GM18526 (cell line): Measurements from ENCODE around the gene PSMB9.

Experiments
- POLR2A ChIP-seq: IDR thresholded peaks from 3 replicates; pipeline ENCODE4 v1.6.1; 2011; ENCODE audit not compliant: insufficient read length; ENCODE audit errors: extremely low read depth

PSMB9 gene

DNA sequence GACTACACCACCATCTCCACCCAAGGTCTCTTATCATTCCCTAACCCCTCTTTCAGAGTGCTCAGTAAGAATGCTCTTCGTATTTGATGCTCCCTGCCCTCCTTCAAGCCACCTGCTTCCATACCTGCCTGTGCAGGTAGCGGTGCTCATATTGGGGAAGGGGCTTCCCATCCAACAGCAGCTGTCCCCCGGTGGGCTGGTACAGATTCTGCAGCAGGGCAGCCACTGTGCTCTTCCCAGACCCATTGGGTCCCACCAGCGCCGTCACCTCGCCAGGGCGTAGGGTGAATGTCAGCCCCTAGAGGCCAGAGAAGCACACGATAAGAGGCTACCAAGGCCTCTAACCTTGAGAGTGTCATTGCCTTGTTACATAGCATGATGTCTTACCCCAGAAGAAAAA is 6.2 kb upstream of the PSMB9 start:
- TF ChIP-seq POLR2A = no peak

DNA sequence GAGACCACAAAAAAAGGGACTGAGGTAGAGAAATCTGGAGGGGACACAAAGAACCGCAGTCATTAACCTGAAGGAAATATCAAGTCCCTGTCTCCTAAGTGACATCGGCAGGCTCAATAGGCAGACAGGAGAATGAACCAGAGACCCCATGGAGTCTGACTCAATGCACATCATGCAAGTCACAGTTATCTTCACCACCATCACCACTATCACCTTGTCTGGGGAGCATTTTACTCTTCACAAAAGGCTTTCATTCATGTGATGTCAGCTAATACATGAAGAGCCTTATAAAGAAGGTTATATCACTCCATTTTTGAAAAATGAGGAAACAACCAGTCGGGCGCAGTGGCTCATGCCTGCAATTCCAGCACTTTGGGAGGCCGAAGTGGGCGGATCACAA is 4.9 kb upstream of the PSMB9 start:
- TF ChIP-seq POLR2A = no peak

DNA sequence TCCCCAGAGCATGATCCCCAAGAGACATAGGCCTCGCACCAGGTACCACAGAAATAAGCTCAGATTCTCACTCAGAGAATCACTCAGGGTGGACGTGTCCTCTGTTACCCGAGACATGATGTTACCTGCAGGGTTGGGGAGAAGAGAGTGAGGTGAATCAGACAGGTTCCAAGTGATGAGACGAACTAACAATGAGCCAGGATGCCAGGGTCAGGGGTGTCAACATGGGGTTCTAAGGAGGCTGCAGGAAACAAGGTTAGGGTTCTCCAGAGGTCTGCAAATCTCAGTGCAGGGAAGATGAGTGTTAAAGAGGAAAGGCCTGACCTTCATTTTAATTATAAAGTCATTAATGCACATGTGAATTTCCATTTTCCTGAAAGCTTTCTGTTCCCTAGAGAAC is 3.0 kb upstream of the PSMB9 start:
- no peak for TF ChIP-seq POLR2A

DNA sequence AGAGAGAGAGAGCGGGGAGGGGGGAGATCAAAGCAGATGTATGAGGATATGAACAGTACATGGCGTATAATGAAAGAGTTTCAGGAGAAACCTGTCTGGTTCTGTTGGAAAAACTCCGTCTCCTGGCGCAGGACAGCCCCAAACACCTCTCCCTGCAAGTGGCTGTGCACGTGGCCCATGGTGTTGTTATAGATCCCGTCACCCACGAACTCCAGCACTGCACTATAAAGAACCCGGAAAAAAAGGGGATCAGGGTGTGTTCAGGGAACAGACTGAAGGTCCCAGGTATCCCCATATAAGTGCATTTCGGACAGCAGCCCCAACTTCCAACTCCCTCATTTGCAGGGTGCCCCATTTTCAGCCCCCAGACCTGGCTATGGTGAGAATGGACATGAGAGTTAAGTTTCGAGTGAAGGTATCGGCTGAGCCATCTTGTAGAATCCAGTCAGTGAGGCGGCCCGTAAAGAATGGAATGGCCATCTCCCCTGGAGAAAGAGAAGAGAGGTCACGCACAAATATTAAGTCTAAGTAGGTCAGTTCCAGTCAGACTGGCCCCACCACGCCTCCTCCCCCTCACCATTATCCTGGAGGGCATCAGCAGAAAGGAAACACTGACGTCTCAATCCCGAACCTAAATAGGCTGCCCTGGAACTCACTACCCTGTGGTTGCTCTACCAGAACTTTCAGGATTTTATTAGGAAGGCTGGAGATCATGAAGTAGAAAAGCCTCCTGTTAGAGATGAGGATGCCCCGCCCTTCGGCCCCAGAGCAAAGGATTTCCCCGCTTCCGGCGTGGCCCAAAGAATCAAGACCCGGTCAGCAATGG is 1.8 kb upstream of the PSMB9 start:
- TF ChIP-seq POLR2A = no peak

DNA sequence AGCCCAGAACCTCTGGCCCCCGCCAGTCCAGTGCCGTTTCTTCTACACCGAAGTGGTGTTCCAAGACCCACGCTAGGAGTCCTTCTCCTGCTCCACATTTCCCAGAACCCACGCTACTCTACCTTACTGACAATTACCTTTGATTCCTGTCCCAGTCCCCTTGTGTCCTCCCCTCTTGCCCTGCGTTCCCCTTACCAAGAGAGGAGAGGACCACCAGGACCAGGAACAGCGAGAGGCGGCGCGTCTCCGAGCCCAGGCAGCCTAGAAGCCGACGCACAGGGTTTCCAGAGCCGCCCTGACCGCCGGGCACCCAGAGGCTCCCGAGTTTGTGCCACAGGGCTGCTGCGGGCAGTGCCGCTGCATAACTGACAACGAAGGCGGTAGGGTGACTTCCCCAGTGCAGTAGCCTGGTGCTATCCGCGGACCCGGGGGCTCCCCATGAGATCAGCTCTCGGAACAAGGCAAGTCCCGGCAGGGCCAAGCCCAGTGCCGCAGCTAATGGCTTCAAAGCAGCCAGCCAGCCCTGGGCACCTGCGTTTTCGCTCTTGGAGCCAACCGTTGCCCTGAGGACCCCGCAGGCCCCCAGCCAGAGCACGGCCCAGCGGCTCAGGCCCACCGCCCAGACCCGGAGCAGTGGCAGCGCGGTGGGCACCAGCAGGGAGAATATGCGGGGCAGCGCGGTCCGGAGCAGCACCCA is 1.0 kb upstream of the PSMB9 start:
- peak; percentile 44 for TF ChIP-seq POLR2A

DNA sequence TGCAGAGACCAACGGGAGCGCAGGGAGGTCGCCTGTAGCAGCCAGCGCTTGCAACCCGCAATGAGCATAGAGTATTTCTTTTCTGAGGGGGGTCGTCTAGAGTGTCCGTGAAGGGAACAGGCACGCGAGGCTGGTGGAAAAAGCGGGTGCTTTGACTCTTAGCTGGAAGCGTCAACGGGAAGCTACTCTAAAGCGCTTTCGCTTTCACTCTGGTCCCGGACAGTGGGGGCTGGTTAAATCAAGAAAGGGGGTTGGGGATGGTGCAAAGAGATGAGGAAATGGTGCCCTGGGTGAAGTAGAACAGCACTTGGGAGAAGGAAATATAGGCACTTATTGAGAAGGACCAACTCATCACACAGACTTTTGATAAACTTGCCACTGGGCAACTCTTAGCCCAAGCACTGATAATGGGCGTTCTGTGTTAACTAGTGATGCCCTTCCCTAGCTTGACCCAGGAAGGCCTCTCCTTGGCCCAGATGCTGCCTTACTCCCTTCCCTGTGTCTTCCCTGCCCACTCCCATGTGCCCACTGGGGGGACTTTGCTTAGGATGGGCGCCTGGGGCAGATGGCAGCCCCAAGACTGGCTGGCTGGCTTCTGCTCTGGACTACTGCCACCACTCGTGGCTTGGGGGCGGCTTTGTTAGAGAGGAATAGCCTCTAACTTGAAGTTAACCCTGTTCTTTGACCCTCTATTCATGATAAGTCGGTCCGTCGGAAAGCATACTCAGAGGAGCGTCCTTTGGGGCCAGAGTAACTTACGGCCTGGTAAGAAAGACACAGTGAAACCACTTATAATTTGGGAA is 585 bp downstream of the PSMB9 start:
- TF ChIP-seq POLR2A = peak; percentile 24

DNA sequence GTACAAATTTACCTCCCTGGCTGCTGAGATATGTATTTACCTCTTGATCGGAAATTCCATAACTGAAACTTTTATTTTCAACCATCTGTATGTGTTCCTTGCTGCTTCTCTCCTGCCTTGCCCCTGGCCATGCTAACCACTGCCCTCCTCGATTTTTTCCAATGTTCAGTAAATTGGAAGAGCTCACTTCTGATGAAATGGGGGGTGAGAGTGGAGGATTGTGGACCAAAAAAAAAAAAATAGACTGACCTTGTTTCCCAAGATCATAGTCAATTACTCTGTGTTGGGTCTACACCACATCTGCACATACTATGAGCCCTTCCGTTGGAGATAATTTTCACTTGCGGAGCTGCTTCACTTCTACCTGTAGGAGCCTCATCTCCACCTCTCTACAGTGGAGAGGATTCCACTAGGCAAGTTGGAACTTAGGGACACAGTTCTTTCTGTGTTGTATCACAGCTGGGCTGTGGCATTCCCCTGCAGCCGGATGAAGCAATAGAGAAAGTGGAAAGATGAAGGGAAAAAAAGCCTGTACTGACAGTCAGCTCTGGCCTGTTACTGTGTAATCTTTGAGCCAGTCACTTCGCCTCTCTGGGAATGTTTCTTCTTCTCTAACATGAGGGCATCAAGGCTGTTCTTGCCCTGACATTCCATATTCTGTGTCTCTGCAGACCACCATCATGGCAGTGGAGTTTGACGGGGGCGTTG is 1.6 kb downstream of the PSMB9 start:
- no peak for TF ChIP-seq POLR2A

DNA sequence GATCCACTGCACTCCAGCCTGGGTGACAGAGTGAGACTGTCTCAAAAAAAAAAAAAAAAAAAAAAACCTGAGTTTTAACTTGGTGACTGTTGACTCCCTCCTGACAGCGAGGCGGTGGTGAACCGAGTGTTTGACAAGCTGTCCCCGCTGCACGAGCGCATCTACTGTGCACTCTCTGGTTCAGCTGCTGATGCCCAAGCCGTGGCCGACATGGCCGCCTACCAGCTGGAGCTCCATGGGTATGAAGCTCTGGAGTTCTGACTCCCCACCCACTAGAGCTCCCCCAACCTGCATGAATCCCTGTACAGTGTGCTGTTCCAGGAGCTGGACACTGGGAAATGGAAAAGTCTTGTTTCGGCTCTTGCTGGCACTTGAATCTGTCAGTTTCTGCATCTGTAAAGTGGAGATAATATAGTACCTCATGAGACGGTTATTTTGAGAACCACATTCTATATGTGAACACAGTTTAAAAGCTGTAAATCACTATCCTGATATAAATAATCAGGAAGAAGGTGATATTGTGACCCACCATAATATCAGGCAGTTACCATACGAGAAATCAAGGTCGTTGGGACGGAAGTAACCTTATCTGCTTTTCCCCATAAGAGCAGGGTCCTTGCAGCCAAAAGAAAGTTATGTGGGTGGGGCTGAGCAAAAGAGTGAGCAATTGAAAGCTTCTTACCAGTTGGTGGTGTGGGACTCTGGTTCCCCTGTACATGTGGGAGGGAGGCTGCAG is 3.3 kb downstream of the PSMB9 start:
- no peak for TF ChIP-seq POLR2A

DNA sequence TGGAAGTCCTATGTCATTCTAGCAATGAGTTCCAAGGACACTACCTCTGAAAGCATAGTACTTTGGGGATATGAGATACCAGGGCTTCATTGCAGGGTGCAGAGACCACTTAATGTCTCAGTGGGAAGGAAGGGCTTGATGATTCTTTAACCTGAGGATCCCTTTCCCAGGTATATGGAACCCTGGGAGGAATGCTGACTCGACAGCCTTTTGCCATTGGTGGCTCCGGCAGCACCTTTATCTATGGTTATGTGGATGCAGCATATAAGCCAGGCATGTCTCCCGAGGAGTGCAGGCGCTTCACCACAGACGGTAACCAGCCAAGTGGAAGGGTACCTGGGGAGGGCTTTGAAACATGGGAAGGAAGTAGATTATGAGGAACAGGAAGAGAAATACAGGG is 4.2 kb downstream of the PSMB9 start:
- no peak for TF ChIP-seq POLR2A

DNA sequence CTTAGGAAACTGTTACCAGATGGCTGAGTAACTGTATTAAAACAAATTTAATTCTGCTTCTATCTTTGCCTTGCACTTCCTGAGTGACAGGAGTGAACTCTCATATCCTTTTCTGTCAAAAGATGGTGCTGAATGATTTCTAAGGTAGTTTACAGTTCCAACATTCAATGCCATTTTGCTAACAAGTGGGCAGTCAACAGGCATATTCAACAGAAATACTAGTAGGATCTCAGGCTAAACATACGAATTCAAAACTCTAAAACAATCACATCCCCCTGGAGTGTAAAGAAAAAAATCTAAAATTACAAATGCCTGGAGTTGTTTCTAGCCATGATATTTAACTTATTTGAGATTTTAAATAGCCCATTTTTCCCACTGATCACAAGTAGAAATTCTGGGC is 6.7 kb downstream of the PSMB9 start:
- TF ChIP-seq POLR2A = no peak

DNA sequence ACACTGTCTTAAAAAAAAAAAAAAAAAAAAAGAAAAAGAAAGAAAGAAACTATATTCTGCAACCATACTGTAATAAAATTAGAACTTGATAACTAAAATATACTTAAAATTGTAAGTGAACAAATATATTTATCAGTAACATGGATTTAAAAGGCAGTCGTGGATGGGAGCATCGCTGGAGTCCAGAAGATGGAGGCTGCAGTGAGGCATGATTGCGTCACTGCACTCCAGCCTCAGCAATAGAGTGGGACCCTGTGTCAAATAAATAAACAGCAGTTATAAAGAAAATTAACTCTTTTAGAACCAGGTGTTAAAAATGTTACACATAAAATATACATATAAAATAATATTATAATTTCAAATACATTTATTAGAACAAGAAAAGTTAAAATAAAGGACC is 8.7 kb downstream of the PSMB9 start:
- no peak for TF ChIP-seq POLR2A

DNA sequence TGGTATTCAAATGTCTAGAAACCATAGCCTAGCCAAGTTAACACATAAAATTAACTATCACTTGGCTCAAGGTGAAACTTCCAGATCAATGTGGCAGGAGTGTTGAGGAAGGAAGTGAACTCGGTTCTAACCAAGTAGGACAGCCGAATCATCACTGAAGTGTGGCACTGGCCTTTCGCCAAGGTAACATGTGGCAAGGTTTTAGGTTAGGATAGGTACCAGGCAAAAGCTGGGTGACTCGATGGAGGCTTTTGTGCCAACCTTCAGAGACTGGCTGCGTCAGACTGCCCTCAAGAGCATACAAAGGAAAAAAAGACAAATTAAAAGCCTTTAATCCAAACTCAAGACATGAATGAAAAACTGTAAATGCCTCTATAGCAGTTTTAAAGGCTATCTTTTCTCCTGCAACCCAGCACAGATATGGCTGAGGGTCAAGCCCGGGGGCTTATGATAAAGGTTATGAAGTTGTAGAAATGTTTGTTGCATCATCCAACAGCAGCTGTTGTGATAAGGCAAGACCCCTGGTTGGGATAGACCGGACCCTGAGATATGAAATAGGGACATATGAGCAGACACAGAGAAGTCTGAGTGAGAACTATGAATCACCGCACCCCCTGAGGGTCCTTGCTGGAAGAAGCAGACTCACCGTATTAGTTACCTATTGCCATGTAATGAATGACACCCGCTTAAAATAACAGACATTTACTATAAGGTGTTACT is 11.9 kb downstream of the PSMB9 start:
- TF ChIP-seq POLR2A = no peak

DNA sequence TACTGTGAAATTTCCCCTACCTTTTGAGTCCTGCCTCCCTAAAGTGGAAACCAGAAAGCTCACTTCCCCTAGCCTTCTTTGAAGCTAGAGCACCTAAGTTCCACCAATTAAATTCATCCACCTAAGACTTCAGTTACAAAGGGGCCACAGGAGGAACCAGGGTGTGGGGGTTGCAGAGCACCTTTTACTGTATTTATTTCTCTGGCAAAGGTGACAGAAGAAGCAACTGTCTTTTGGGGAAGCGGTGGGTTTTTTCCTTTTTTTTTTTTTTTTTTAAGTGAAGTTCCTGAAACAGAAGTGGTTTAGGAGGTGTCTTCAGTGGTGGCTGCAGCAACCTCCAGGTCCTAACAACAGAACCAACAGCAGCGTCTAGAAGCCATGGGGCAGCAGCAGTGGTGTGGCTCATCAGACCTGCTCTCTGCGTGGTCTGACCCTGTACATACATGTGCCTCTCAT is 13.1 kb downstream of the PSMB9 start:
- TF ChIP-seq POLR2A = no peak

DNA sequence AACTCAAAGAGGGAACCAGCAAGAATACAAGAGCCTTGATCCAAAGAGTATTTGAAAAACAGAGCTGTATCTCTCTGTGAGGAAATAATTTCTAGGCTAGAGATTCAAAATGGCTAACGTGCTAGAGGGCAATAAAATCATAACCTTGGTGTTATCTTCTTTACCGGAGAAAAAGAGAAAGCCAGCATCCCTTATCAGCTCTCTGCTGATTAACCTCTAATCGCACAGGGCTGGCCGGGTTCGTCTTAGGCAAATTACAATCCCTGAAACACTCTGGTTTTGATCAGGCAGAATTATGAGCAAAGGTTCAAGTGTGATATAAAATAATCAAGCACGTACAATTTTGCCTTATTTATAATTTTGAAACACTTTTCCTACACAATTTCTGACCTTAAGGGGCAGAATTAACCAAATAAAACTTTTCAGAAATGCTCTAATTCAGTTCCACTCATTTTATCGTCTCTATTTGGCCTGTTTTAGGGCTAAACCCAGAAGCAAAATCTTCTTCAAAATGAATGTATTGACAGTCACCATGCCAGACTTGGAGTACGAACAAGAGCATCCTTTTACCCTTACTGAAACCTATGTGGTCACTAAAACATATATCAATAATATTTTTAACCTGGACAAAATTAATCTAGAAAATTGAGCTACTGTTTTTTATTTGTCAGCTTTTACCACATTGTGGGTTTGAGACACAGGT is 13.7 kb downstream of the PSMB9 start:
- no peak for TF ChIP-seq POLR2A
